Tibial artery (tissue), 4 donors: ENCODE data around the gene GABRG3.

Source experiments
- DNase-seq, 2 donors: peaks; one replicate each; pipeline ENCODE4 v3.0.0-alpha.2; 2019
- H3K27ac ChIP-seq, 2 donors: fragments of 200-600 bp; sonication (generic) in 1 of 2; 1 replicate in 1 of 2; 2 replicates in 1 of 2; pipeline ENCODE4 v1.5.1; 2018 to 2019; ENCODE audit warnings: mild to moderate bottlenecking in 1 of 2
- H3K27me3 ChIP-seq, 2 donors: fragments of 200-600 bp; sonication (generic) in 1 of 2; one replicate each; pipeline versions ENCODE4 v1.5.1 to v1.6.0; 2016 to 2019
- H3K36me3 ChIP-seq, 3 donors: fragments of 200-600 bp; sonication (generic) in 2 of 3; one replicate each; pipeline ENCODE4 v1.5.1; 2016 to 2019; ENCODE audit warnings: mild to moderate bottlenecking in 2 of 3
- H3K4me1 ChIP-seq, 4 donors: fragments of 200-600 bp; sonication (generic) in 2 of 4; 1 replicate in 3 of 4; 2 replicates in 1 of 4; pipeline ENCODE4 v1.5.1; 2016 to 2019
- H3K4me3 ChIP-seq, 2 donors: fragments of 200-600 bp; sonication (generic) in 1 of 2; 1 replicate in 1 of 2; 2 replicates in 1 of 2; pipeline ENCODE4 v1.5.1; 2018 to 2019; ENCODE audit warnings: mild to moderate bottlenecking in 2 of 2
- H3K9me3 ChIP-seq, 3 donors: fragments of 200-600 bp; sonication (generic) in 1 of 3; one replicate each; pipeline ENCODE4 v1.5.1; 2016 to 2019
- intact Hi-C: fragments of 100-400 bp; cut with DNase I; formaldehyde crosslinking; loops from one replicate; pipeline ENCODE4 v1.15.0; 2023; ENCODE audit warnings: low total_unique reads
- TF ChIP-seq, protein P1 (sequence below), 2 experiments: fragments of 200-600 bp in 1 of 2; fragments of 450-650 bp in 1 of 2; IDR thresholded peaks; one replicate each; pipeline ENCODE4 v1.5.1; 2017 to 2019; ENCODE audit warnings: antibody characterized with exemption in 2 of 2, mild to moderate bottlenecking in 1 of 2, moderate library complexity in 1 of 2

The GABRG3 gene

GRCh38 chr15:27089676-27090075 is 118.7 kb downstream of the GABRG3 start:
- Histone ChIP-seq H3K36me3 (no peaks in the 10 kb centered on the region), H3K27ac (no peak overlapping the region), H3K4me3 (no peak overlapping the region), H3K4me1 (no peaks in the 10 kb centered on the region), H3K27me3 (no peaks in the 10 kb centered on the region), H3K9me3 (peaks cover 0 to 7% (median 5%) of the 10 kb centered on the region in 3 donors)
- DNase-seq, result no peak
- intact Hi-C loops, result no loop called here
- TF ChIP-seq, protein P1, sequence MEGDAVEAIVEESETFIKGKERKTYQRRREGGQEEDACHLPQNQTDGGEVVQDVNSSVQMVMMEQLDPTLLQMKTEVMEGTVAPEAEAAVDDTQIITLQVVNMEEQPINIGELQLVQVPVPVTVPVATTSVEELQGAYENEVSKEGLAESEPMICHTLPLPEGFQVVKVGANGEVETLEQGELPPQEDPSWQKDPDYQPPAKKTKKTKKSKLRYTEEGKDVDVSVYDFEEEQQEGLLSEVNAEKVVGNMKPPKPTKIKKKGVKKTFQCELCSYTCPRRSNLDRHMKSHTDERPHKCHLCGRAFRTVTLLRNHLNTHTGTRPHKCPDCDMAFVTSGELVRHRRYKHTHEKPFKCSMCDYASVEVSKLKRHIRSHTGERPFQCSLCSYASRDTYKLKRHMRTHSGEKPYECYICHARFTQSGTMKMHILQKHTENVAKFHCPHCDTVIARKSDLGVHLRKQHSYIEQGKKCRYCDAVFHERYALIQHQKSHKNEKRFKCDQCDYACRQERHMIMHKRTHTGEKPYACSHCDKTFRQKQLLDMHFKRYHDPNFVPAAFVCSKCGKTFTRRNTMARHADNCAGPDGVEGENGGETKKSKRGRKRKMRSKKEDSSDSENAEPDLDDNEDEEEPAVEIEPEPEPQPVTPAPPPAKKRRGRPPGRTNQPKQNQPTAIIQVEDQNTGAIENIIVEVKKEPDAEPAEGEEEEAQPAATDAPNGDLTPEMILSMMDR (IDR thresholded peaks at IDR 0.05), result no peak

DNA sequence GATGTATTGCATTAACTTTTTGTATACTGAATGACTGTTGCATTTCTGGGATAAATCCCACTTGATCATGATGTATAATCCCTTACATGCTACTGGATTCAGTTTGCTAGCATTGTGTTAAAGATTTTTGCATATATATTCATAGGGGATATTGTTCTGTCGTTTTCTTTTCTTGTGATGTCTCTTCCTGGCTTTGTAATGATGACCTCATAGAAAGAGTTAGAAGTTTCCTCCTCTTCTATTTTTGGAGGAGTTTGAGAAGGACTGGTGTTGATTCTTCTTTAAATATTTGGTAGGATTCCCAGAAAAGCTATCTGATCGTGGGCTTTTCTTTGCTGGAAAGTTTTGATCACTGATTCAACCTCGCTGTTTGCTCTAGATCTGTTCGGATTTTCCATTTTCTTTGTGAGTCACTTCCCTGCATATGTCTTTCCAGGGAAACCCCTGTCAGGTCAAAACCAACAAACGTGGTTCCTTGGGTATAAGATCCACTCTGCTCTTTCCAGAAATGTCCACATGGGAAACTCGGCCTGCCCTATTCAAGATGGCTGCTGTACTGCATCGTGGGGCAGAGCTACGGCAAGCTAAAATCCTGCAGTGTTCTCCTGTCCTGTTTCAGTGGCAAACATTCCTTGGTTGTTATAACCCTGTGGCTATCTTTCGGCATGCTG is 120.4 kb downstream of the GABRG3 start:
- Histone ChIP-seq H3K27ac (no peak overlapping the region), H3K27me3 (no peaks in the 10 kb centered on the region), H3K4me1 (no peaks in the 10 kb centered on the region), H3K36me3 (no peaks in the 10 kb centered on the region), H3K4me3 (no peak overlapping the region), H3K9me3 (peaks cover 0 to 7% (median 5%) of the 10 kb centered on the region in 3 donors)
- TF ChIP-seq, protein P1 (IDR thresholded peaks at IDR 0.05), result no peak
- DNase-seq, result no peak
- intact Hi-C loops, result no loop called here

GRCh38 chr15:27092390-27092789 is 121.4 kb downstream of the GABRG3 start:
- no peak for DNase-seq
- peaks cover 0 to 7% (median 5%) of the 10 kb centered on the region in 3 donors for H3K9me3 ChIP-seq
- H3K36me3 ChIP-seq, result no peaks in the 10 kb centered on the region
- no peak overlapping the region for H3K4me3 ChIP-seq
- H3K27me3 ChIP-seq, result no peaks in the 10 kb centered on the region
- intact Hi-C loops, result no loop called here
- H3K27ac ChIP-seq, result no peak overlapping the region
- TF ChIP-seq, protein P1 (IDR thresholded peaks at IDR 0.05), result no peak
- no peaks in the 10 kb centered on the region for H3K4me1 ChIP-seq

GRCh38 chr15:27094235-27094634 is 123.3 kb downstream of the GABRG3 start:
- Histone ChIP-seq H3K4me3 (no peak overlapping the region), H3K27me3 (no peaks in the 10 kb centered on the region), H3K27ac (no peak overlapping the region), H3K36me3 (no peaks in the 10 kb centered on the region), H3K9me3 (peaks cover 0 to 5% (median 5%) of the 10 kb centered on the region in 3 donors), H3K4me1 (no peaks in the 10 kb centered on the region)
- DNase-seq, result no peak
- intact Hi-C loops, result no loop called here
- TF ChIP-seq, protein P1 (IDR thresholded peaks at IDR 0.05), result no peak

DNA sequence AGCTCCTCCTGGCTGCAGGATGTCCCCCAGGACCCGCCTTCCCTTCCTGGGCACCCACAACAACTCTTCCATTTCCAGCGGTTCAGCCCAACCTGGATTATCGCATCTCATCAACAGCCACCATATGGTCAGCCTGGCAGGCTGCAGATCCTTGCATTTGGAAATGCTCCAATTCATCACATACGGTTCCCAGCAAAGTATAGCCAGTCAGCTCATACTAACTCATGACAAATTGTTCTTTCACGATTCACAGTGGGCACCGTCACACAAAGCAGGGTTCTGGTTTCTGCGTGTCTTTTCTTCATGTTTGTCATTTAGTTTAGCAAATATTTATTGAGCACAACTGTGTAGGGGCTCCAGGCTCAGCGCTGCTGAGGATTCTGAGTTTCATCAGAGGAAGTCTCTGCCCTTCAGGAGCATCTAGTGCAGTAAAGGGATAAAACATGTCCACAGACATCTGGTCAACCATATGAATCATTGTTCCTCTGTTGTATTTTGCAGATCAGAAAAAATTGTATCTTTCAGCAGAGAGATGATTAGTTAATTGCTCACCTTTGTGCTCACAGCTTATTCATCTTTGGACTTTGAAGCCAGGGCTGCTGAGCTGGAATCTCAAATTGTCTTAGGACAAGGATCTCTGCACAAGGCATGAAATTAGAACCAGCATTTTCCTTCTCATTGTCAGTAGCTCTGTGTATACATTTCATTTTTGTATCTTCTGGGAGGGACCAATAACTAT is 125.1 kb downstream of the GABRG3 start:
- Histone ChIP-seq H3K4me1 (no peaks in the 10 kb centered on the region), H3K27me3 (no peaks in the 10 kb centered on the region), H3K9me3 (no peaks in the 10 kb centered on the region), H3K36me3 (no peaks in the 10 kb centered on the region), H3K27ac (no peak overlapping the region), H3K4me3 (no peak overlapping the region)
- DNase-seq, result no peak
- TF ChIP-seq, protein P1 (IDR thresholded peaks at IDR 0.05), result no peak
- intact Hi-C loops, result no loop called here
